Gastroesophageal sphincter (tissue), 4 donors: ENCODE data around the gene ATG13. TPM values are rescaled to one million over a fixed set of nuclear protein-coding genes. Genes with fewer than 3 reads are reported as not detected.

Experiments
- ATAC-seq: fragments of 150-250 bp; one replicate; pipeline ENCODE4 v1.9.1; 2016; ENCODE audit warnings: mild to moderate bottlenecking, moderate library complexity
- H3K27ac ChIP-seq, 4 donors: fragments of 200-600 bp; sonication (generic) in 3 of 4; 1 replicate in 3 of 4; 2 replicates in 1 of 4; pipeline ENCODE4 v1.5.1; 2016 to 2019
- H3K27me3 ChIP-seq: fragments of 200-600 bp; sonication (generic); one replicate; pipeline ENCODE4 v1.5.1; 2019
- H3K36me3 ChIP-seq, 2 donors: fragments of 200-600 bp; sonication (generic); one replicate each; pipeline ENCODE4 v1.5.1; 2019; ENCODE audit warnings: control low read depth in 1 of 2
- H3K4me1 ChIP-seq, 3 donors: fragments of 200-600 bp; sonication (generic); 1 replicate in 2 of 3; 2 replicates in 1 of 3; pipeline ENCODE4 v1.5.1; 2016 to 2019; ENCODE audit warnings: control low read depth in 2 of 3
- H3K4me3 ChIP-seq, 2 donors: fragments of 200-600 bp; sonication (generic); one replicate each; pipeline ENCODE4 v1.5.1; 2019; ENCODE audit warnings: mild to moderate bottlenecking in 1 of 2, moderate library complexity in 1 of 2
- H3K9me3 ChIP-seq, 3 donors: fragments of 200-600 bp; sonication (generic); one replicate each; pipeline ENCODE4 v1.5.1; 2017 to 2019; ENCODE audit warnings: control low read depth in 2 of 3
- EP300 ChIP-seq: sonication (generic); formaldehyde crosslinking; IDR thresholded peaks from one replicate; pipeline ENCODE4 v1.6.1; 2017; ENCODE audit warnings: antibody characterized with exemption, mild to moderate bottlenecking
- POLR2A ChIP-seq, 2 donors: fragments of 450-650 bp; IDR thresholded peaks; one replicate each; pipeline ENCODE4 v1.6.1; 2017; ENCODE audit warnings: antibody characterized with exemption in 2 of 2, mild to moderate bottlenecking in 2 of 2, moderate library complexity in 1 of 2
- POLR2AphosphoS5 ChIP-seq: sonication (generic); formaldehyde crosslinking; IDR thresholded peaks from one replicate; pipeline ENCODE4 v1.6.1; 2017; ENCODE audit warnings: antibody characterized with exemption
- WGBS, 2 donors: methylation state at CpG; one replicate each; pipeline ENCODE4 v1.1.5; 2018; ENCODE audit warnings: low coverage in 1 of 2; 5-methylcytosine and 5-hydroxymethylcytosine counted together
- total RNA-seq, 4 donors: library from RNA; depleted of rRNA; stranded (reverse); fragments of >200 nt; gene quantifications; one replicate each; pipeline ENCODE4 v1.1.0, GENCODE V29; 2016
- TF ChIP-seq, protein P1 (sequence below), 4 experiments: fragments of 200-600 bp in 2 of 4; fragments of 450-650 bp in 2 of 4; sonication (generic) in 1 of 4; IDR thresholded peaks; one replicate each; pipeline ENCODE4 v1.5.1; 2017 to 2019; ENCODE audit warnings: antibody characterized with exemption in 4 of 4, mild to moderate bottlenecking in 2 of 4, moderate library complexity in 2 of 4

The ATG13 gene
- total RNA-seq, 4 donors from 2014 or later = 47.8 to 81.1 (median 69.5) TPM

DNA sequence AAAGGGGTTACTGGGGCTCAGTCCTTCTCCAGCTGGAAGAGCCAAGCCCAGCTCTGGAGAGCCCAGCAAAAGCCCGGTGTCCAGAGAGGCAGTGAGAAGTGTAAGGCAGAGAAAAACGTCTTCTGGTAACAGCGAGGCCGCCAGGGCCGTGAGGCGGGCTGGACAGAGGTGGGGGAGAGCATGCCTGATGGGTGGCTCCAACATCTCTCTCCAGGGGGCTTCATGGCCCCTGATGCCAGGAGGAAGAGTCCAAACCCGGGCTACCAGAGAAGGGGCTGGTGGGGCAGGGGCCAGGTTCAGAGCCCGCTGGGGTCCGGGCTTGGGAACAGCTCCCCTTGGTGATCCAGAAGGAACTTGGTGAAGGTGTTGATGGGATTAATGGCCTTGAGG is 61.4 kb downstream of the ATG13 start:
- H3K4me1 ChIP-seq = peaks cover 4 to 43% (median 29%) of the 10 kb centered on the region in 3 donors
- ATAC-seq = no peak
- H3K4me3 ChIP-seq = no peak overlapping the region
- H3K27me3 ChIP-seq = no peaks in the 10 kb centered on the region
- H3K9me3 ChIP-seq = no peaks in the 10 kb centered on the region
- no peak overlapping the region for H3K27ac ChIP-seq
- peaks cover 0 to 85% of the 10 kb centered on the region in 2 donors for H3K36me3 ChIP-seq
- TF ChIP-seq POLR2AphosphoS5 (no peak), POLR2A (IDR thresholded peaks at IDR 0.05) (no peak)
- TF ChIP-seq, protein P1, sequence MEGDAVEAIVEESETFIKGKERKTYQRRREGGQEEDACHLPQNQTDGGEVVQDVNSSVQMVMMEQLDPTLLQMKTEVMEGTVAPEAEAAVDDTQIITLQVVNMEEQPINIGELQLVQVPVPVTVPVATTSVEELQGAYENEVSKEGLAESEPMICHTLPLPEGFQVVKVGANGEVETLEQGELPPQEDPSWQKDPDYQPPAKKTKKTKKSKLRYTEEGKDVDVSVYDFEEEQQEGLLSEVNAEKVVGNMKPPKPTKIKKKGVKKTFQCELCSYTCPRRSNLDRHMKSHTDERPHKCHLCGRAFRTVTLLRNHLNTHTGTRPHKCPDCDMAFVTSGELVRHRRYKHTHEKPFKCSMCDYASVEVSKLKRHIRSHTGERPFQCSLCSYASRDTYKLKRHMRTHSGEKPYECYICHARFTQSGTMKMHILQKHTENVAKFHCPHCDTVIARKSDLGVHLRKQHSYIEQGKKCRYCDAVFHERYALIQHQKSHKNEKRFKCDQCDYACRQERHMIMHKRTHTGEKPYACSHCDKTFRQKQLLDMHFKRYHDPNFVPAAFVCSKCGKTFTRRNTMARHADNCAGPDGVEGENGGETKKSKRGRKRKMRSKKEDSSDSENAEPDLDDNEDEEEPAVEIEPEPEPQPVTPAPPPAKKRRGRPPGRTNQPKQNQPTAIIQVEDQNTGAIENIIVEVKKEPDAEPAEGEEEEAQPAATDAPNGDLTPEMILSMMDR (IDR thresholded peaks at IDR 0.05) = no peak
- WGBS, 2 donors = 88% methylated on average over 8 of the region's 9 CpGs; no CpG with 5 or more reads in 1 of the 2 donors

DNA sequence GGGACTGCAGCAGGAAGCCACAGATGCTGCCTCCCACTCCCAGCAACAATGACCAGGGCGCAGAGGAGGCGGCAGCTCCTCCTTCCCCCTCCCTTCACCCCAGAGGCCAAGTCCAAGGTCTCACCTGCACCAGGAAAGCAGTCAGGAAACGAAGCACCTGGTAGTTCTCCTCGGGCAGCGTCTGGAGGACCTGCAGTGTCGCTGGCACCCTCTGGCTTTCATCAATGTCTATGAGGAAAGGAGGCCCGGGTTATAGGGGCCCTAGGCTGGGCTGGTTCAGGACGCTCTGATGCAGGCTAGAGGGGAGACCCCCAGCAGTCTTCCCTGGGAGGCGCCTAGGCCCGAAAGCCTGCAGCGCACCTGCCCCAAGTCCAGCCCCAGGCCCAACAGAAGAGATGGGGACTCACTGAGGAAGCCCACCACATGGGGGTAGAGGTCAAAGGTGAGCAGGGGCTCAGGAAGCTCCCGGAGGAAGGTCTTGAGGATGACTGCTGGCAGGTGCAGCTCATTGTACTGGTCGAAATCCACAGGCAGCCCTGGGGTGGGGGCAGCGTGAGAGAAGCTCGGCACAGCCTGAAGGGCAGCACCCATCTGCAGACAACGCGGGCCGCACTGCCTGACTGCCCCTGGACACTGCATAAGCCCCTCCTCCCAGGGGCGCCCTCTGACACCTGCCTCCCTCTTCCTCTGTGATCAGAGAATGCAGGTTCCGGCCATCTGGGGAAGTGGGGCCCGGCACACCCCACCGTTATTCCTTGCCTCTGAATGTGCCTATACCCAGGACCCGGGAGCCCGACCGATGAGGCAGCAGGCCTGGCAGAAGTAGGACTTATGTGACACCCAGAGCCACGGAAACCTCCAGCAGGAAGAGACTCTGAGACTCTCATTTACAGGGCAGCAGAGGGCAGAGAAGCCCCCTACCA is 62.1 kb downstream of the ATG13 start:
- Histone ChIP-seq H3K36me3 (peaks cover 0 to 81% of the 10 kb centered on the region in 2 donors), H3K9me3 (no peaks in the 10 kb centered on the region), H3K4me3 (no peak overlapping the region), H3K4me1 (peaks cover 4 to 44% (median 26%) of the 10 kb centered on the region in 3 donors), H3K27me3 (no peaks in the 10 kb centered on the region), H3K27ac (no peak overlapping the region)
- 67% methylated on average over 5 of the region's 26 CpGs; no CpG with 5 or more reads in 1 of the 2 donors for WGBS, 2 donors
- TF ChIP-seq EP300 (no peak), POLR2A (IDR thresholded peaks at IDR 0.05) (no peak), POLR2AphosphoS5 (no peak)
- TF ChIP-seq, protein P1 (IDR thresholded peaks at IDR 0.05) = no peak
- no peak for ATAC-seq

DNA sequence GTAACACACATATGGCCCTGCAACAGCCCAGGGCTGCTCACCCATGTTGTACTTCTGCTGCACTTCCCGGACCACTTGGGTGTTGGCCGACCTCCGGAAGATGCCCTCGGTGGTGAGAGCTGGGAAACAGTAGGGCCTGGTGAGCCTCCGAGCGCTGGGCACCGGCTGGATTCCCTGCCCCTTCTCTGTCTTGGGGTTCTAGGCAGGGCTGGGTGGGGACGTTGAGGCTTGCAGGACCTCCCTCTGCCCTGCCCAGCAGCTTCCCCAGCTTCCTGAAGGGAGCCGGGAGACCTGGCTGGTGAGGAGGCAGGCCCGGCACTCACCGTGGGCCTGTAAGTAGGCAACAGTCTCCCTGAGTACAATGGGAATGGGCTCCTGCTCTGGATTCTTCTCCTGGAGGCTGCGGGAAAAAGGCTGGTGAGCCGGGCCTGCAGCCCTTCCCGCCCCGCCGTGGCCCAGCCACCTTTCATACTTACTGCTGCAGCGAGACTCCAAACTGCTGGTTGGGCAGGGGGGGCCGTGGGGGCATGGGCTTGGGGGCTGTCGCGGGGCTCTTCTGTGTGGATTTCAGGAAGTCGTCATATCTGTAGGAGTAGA is 62.9 kb downstream of the ATG13 start:
- Histone ChIP-seq H3K27me3 (no peaks in the 10 kb centered on the region), H3K4me1 (peaks cover 4 to 40% (median 20%) of the 10 kb centered on the region in 3 donors), H3K36me3 (peaks cover 0 to 82% of the 10 kb centered on the region in 2 donors), H3K9me3 (no peaks in the 10 kb centered on the region), H3K27ac (no peak overlapping the region), H3K4me3 (no peak overlapping the region)
- 87% methylated on average over 3 of the region's 21 CpGs; no CpG with 5 or more reads in 1 of the 2 donors for WGBS, 2 donors
- no peak for TF ChIP-seq POLR2A (IDR thresholded peaks at IDR 0.05)
- no peak for ATAC-seq

DNA sequence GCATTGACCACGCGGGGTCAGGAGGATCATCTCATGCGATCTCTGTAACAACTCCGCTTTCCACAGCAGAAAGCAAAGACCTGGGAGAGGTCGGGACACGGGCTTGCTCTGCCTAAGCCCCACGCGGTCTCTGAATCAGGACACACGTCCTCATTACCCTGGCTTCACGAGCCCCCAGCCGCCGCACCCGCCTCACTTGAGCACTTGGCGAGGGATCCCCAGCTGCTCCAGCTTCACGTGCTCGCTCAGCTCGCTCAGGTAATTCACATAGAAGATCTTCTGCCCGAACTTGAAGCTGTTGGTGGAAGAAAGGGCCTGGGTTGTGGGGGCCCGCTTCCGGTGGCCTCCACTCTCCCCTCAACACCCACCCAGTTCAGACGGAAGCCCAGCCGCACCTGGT is 63.5 kb downstream of the ATG13 start:
- no peaks in the 10 kb centered on the region for H3K9me3 ChIP-seq
- peaks cover 0 to 88% of the 10 kb centered on the region in 2 donors for H3K36me3 ChIP-seq
- peaks cover under 1 to 35% (median 14%) of the 10 kb centered on the region in 3 donors for H3K4me1 ChIP-seq
- 70 to 80% methylated on average over 2 to 3 of the region's 22 CpGs for WGBS, 2 donors
- H3K4me3 ChIP-seq = no peak overlapping the region
- TF ChIP-seq POLR2AphosphoS5 = no peak
- no peaks in the 10 kb centered on the region for H3K27me3 ChIP-seq
- no peak for ATAC-seq
- H3K27ac ChIP-seq = no peak overlapping the region

DNA sequence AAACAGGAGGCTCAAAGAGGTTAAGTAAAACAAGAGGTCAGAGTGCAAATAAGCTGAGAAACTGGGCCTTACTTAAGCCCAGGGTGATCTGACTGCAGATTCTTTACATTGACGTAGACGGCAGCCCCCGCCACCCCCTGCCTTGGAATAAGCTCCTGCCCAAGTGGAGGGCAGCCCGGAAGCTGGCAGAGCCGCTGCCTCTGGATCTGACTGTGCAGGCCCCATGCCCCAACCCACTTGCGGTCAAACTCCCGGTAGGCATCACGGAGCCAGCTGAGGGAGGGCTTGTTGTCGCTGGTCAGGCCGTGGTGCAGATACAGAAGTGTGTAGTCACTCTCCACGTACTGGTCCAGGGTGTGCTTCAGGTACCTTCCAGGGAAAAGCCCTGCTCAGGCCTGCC is 64.5 kb downstream of the ATG13 start:
- no peak for TF ChIP-seq POLR2AphosphoS5
- no peak for TF ChIP-seq EP300
- TF ChIP-seq, protein P1 (IDR thresholded peaks at IDR 0.05) = no peak
- no peak for TF ChIP-seq POLR2A (IDR thresholded peaks at IDR 0.05)
- Histone ChIP-seq H3K4me3 (no peak overlapping the region), H3K36me3 (peaks cover 0 to 89% of the 10 kb centered on the region in 2 donors), H3K27ac (no peak overlapping the region), H3K9me3 (no peaks in the 10 kb centered on the region), H3K27me3 (no peaks in the 10 kb centered on the region), H3K4me1 (peaks cover 0 to 28% (median 6%) of the 10 kb centered on the region in 3 donors)
- ATAC-seq = no peak
- 87 to 100% methylated on average over 2 to 10 of the region's 11 CpGs for WGBS, 2 donors
